T-helper 1 cell (primary cell): Measurements from ENCODE around the gene TANK.
A peak's percentile ranks its signal among the peaks of the same experiment; 100 is the strongest.
"Not testable (repeated sequence)": the region's sequence is repeated elsewhere in the genome, so short reads cannot be mapped to it uniquely, and the experiment has no call there.

Experiments
- DNase-seq, 5 donors: peaks; one replicate each; pipeline ENCODE4 v3.0.0-alpha.2; 2012 to 2020
- total RNA-seq, 4 donors: gene quantifications; one replicate each; lab custom pipeline; 2026; lab: John Stamatoyannopoulos, UW

Gene TANK
- 99.9 to 125 (median 107) reads per million in 4 donors for total RNA-seq

DNA sequence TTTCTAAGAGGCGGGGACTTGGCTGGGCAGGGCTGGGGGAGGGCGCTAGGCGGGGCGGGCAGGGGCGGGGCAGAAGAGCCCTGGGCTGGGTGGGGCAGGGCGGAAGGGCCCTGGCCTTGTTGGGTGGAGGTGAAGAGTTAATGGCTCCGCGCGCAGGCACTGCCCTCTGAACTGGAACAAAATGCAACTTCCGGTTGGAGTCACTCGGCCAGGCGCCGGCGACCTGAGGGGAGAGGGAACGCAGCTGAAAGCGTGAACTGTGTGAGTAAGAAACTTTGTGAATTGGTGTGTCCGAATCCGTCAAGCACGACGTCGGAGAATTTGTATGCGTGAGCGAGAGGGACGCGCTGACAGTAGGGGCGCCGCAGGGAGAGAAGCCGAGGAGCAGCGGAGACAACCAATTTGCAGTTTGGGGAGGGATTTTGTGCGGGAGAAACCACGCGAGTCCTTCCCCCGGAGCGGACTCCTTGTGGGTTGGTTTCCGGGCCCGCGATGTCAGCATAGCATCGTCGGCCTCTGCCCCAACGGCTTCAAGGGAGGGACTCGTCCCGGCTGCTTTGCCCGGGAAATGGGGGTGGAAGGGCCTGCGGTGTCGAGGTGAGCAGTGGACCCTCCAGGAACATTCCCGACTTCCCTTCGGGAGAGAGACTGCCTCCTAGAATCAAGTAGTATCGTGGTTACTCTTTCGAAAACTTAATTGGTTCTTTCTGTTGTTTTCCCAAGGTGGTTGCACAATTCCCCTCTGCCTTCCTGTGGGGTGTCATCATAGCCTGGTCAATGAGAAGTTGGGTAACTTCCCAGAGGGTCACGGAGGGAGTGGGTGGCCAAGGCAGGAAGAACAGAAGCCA is at the start of gene TANK:
Gene TANK, plus strand, starts transcription at position 203 of the 848 bp plus-strand sequence. CDS start 19,235 bp downstream, outside the sequence.
- peak; percentile 79 to 97 (median 85) for DNase-seq

GRCh38 chr2:161111531-161111930 is 48.7 kb upstream of the TANK start:
- DNase-seq = no peak

- no peak for DNase-seq
Observed at GRCh38 chr2:161112908-161113307, 47.3 kb upstream of the TANK start.

DNA sequence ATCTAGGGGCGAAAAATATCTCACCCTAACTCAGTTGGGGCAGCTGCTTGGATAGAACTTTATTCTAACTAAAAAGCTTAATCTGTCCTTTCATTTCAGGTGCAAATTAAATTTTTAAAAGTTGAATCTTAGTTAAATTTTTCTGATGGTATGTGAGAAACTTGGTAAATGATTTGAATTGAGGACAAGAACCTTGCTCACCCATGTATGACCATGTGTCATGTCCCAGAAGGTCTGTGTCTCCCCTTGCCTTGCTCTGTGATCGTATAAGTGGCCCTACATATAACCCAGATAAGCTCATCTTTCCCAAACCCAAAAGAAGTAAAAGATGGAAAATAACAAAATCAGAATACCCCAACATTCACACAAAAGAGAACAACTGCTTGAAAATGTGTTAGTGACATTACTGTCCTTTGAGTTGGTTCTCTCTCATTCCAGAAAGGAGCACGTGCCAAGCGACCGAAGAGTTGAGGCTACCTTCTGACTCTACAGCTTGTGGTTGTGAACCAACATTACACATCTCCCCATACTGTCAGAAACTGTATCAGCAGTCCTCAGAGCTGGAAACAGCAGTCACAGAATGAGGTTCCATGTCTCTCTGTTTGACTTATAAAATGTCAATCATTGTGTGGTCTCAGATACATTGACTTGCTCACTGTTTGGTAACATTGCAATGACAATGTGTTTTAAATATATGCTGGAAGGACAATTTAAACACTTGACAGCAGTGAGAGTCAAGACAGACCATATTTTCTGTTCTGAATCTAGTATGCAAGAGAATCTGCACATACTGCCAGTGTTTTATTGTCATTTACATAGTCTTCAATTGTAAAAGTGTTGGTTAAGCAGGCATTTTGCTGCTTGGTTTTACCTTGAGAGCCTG is 46.3 kb upstream of the TANK start:
- no peak for DNase-seq

GRCh38 chr2:161115205-161115604 is 45.0 kb upstream of the TANK start:
- DNase-seq = no peak

DNA sequence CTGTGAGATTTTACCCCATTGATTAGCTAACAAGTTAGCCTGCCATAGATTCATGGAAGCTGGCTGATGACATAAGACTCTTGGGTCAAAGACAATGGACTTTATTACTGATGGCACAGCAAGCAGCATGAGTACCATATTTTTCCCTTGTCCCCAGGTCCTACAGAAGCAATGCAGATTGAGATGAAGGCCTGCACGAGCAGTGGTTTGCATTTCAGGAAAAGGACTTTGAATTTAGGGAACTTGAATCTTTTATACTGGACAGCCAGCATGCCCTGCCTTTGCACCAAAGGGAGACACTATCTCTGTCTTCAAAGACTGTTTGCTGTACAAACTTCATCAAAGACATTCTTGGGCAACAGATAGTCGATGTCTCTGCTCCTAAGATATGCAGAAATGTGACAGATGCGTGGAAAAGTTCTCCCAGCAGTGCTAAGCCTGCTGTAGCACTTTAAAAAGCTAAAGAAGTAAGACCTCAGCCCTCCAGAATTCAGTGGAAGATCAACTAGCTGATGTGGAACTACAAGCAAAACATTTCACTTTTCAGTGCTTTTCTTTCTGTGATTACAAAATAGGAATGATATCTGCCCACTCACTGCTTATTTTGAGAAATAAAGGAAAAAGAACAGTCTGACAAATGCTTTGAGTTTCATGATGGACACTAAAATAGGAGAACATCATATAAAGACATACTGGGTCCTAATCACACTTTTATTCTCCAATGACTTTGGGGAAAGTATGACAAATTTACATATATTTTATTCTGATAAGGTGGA is 44.4 kb upstream of the TANK start:
- no peak for DNase-seq

DNA sequence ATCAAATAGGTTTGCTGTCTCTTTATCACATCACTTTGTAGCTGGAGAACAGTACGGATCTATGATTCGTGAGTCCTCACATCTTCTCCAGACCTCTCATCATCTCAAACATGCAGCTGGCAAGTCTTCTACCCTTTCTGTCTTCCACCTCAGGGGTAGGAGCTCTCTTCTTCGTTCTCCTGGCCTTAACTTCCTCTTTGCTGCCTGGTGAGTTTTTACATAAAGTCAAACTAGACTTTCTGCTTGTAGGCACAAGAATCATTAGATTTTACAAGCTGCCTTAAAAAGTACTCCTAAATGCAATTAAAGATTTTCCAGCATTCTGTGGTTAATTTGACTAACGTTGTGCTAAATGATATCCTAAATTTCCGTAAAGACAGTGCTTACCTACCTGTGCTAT is 43.7 kb upstream of the TANK start:
- DNase-seq = no peak

DNA sequence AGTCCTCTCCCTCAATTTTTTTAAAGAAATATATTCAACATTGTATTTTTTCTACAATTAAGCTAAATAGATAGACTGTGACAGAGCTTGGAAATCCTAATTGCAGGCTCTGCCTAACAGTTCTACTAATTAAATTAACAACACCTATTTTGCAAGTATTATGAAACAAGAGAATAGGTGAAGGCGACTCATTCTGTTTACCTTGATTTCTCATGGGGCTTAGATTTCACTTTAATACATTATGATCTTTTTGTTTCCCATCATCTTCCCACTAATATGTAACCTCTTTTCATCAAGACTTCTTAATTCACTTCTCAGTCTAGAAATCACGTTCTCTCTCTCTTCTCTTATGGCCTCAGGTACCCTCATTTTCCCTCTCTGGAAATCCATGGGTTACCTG is 42.7 kb upstream of the TANK start:
- no peak for DNase-seq

DNA sequence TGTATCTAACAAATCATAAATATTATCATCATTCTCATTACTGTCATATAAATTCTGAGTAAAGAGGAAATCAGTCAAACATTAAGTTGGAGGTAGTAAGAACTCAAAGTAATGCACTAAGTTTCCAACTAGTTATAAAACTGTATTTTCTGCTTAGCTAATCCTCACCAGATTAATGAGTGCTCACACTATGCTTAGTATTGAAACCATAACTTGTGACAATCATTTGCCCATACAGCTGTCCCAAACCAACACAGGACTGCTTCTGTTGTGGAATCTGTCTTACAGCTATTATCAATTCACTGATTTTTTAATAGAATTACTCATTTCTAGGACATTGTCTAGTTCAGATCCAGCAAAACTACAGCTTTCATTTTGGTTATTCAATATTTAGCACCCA is 41.5 kb upstream of the TANK start:
- no peak for DNase-seq

- DNase-seq = no peak
Observed at GRCh38 chr2:161119483-161119882, 40.7 kb upstream of the TANK start.

- DNase-seq = no peak
Observed at GRCh38 chr2:161120775-161121174, 39.5 kb upstream of the TANK start.

DNA sequence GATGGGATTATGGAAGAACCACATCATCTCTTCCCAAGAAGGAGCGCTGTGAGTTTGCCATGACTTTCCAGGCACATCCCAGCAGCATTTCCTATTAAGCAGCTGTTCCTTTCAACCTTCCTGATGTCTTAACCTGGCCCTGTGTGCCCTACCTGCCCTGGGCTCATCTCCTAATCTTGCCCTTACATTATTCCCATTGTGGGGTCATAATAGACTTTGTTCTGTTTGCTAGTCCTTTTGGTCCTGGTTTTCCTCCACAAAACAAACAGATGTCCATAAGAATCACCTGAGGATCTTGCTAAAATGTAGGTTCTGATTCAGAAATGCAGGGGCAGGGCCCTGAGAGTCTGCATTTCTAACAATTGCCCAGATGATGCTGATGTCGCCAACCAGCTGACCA is 38.6 kb upstream of the TANK start:
- DNase-seq = no peak

DNA sequence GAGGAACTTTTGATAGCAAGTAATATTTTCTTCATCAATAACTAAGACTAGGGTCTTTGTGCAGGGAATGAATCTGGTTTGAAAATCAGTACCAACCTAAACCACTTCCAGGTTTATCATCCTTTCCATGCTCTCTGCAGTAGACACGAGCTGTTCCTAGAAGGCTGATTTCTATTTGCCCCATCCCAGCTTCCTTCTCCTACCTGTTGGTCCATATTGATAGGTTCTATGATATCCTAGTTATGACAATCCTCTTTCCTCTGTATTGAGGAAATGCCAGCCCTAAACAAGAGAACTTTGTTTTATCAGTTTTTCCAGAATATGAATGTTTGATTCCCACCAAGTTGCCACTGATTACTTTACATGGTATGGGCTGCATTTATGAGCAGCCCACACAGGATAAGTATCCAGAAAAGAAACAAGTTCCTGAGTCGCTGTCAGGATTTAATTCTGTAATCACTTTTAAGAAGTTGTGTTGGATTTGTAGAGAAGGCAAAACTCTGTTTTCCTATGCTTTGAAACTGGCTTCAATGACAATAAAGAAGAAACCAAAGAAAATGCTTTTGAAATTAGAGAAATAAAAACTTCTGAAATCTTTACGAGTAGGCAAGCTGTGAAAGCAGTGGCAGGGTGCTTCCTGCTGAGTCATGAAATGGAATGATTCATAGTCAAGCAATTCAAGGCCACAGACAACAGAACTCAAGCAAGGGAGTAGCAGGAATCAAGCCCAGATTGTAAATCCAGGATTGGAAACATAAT is 37.3 kb upstream of the TANK start:
- peak in 1 of 5 donors; percentile 78 for DNase-seq

DNA sequence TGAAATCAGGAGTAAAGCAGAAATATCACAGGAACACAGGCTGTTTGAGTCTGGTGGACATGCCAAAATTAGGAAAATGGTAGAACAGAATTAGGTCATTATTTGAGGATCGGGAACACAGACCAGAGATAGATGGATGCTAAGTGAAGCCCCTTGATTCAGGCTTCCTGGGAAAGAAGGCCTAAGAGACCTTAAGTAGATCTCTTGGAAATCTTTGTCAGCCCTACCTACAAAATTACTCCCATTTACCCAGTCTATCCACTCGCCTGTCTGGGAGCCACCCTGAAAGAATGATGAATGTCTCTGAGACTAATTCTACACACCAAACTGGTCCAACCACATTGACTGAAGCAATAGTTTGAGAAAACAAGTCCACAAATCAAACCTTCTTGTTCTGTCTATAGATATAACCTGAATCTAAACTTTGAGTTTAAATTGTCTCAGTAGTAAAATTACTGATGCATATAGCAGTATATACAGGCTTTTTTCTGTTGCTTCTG is 36.6 kb upstream of the TANK start:
- no peak for DNase-seq

GRCh38 chr2:161124201-161124600 is 36.0 kb upstream of the TANK start:
- DNase-seq = no peak

DNA sequence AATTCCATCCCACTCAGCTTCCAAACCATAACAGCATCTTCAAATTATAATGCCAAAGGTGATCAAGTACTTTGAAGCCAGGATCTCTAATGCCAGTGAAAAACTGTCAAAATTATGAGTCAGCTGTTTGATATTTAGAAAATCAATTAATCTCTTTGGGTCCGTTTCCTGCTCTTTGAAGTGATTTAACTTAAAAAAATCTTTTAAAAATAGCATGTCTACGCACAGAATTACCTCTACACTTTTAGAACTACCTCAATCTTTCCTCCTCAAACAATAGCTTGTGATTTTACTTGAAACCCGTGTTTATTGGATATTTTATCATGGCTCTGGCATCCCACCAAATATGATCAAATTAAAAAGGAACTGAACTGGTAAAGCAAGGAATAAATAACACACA is 31.3 kb upstream of the TANK start:
- DNase-seq = no peak

GRCh38 chr2:161130354-161130753 is 29.9 kb upstream of the TANK start:
- no peak for DNase-seq

- no peak for DNase-seq
Observed at GRCh38 chr2:161131074-161131680, 29.1 kb upstream of the TANK start.

GRCh38 chr2:161131804-161132203 is 28.4 kb upstream of the TANK start:
- DNase-seq = no peak

DNA sequence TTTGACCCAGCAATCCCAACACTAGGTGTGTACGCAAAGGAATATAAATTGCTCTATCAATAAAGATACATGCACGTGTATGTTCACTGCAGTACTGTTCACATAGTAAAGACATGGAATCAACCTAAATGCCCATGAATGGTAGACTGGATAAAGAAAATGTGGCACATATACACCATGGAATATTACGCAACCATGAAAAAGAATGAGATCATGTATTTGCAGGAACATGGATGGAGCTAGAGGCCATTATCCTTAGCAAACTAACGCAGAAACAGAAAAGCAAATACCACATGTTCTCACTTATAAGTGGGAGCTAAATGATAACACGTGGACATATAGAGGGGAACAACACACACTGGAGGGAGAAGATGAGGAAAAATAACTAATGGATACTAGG is 27.8 kb upstream of the TANK start:
- not testable (repeated sequence) for DNase-seq

DNA sequence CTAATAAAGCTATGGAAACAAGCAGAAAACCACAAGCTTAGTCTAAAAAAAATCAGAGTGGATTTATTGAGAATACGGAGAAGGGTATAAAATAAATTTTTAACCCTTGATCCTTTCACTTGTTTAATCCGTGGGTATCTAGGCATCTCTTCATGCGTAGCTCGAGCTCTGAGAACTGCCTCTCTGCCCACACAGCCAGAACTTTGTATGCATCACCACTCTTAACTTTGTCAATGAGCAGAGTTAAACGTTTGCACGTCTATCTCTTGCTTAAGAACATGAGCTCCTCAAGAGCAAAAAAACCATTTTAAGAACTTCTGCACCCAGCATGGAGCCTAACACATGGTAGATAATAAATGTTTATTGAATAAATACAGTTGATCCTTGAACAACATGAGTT is 26.9 kb upstream of the TANK start:
- DNase-seq = no peak
